HG03521 (cell line): ENCODE results near the gene BRD3.

Source experiments
- ATAC-seq: cut with Tn5 transposase; IDR thresholded peaks from one replicate; pipeline ENCODE4 v1.9.1; 2021; ENCODE audit warnings: mild to moderate bottlenecking, moderate library complexity; ENCODE audit not compliant: unreplicated experiment

BRD3 gene

GRCh38 chr9:134054891-134055811, 12.7 kb downstream of the BRD3 start:
- no peak for ATAC-seq

GRCh38 chr9:134053941-134054761, 13.7 kb downstream of the BRD3 start:
- no peak for ATAC-seq

GRCh38 chr9:134053401-134053871, 14.4 kb downstream of the BRD3 start:
- ATAC-seq, result no peak

- no peak for ATAC-seq
Measured at GRCh38 chr9:134052941-134053340, 14.9 kb downstream of the BRD3 start.

GRCh38 chr9:134052491-134052890, 15.3 kb downstream of the BRD3 start:
- ATAC-seq, result no peak

- ATAC-seq, result no peak
Measured at GRCh38 chr9:134051319-134051718, 16.5 kb downstream of the BRD3 start.

- ATAC-seq, result no peak
Measured at GRCh38 chr9:134050726-134051125, 17.1 kb downstream of the BRD3 start.

- no peak for ATAC-seq
Measured at GRCh38 chr9:134049772-134050588, 17.8 kb downstream of the BRD3 start.

GRCh38 chr9:134049236-134049635, 18.6 kb downstream of the BRD3 start:
- no peak for ATAC-seq

GRCh38 chr9:134048582-134048968, 19.3 kb downstream of the BRD3 start:
- ATAC-seq, result no peak

GRCh38 chr9:134047868-134048581, 19.8 kb downstream of the BRD3 start:
- ATAC-seq, result no peak

GRCh38 chr9:134046894-134047681, 20.7 kb downstream of the BRD3 start:
- no peak for ATAC-seq

- no peak for ATAC-seq
Measured at GRCh38 chr9:134045841-134046544, 21.8 kb downstream of the BRD3 start.

- ATAC-seq, result no peak
Measured at GRCh38 chr9:134044944-134045343, 22.9 kb downstream of the BRD3 start.

- no peak for ATAC-seq
Measured at GRCh38 chr9:134043531-134043988, 24.3 kb downstream of the BRD3 start.

GRCh38 chr9:134041649-134041962, 26.2 kb downstream of the BRD3 start:
- no peak for ATAC-seq

- no peak for ATAC-seq
Measured at GRCh38 chr9:134040781-134041648, 26.8 kb downstream of the BRD3 start.

- no peak for ATAC-seq
Measured at GRCh38 chr9:134040176-134040565, 27.7 kb downstream of the BRD3 start.
